ENCODE results near the gene PCBD2.

DNA sequence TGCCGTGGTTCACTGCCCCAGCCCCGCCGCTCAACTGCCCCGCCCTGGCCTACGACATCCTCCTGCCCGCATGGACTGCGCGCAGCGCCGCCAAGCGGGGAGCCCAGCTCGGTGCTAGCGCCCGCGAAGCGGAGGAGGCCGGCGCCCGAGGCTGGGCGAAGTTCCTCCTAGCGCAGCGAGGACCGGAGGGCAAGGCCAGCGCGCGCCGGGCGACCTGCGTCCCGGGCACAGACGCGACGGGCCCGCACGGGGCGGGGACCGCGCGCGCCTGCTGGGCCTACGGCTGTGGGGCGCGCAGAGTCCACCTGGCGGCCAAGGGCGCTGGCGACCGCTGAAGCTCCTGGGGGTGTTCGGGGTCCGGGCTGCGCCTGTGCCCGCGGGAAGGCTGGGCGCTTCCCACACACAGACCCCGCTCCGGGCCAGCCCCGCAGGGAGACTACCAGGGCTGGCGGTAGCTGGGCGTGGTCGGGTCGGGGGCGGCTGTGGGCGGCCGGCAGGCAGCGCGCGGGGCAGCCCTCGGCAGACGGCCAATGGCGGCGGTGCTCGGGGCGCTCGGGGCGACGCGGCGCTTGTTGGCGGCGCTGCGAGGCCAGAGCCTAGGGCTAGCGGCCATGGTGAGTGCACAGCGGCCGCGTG lies at the start of gene PCBD2:
- TF ChIP-seq TAF1 (IDR thresholded peaks at IDR 0.05; ENCODE audit: low read depth, low read length) (peak; percentile 79), SRF (IDR thresholded peaks at IDR 0.05; ENCODE audit: low read depth, low read length) (no peak), ATF3 (IDR thresholded peaks at IDR 0.05; ENCODE audit: insufficient read depth, low read depth, low read length) (no peak), CHD2 (IDR thresholded peaks at IDR 0.05; ENCODE audit: low read length) (no peak)
